D721Med (cell line): ENCODE measurements around the gene GYS2.

ENCODE experiments used
- DNase-seq: peaks from one replicate; pipeline ENCODE4 v3.0.0; 2011; ENCODE audit warnings: low spot score; ENCODE audit not compliant: insufficient read length
- FAIRE-seq: peaks from 2 replicates; lab custom pipeline; 2011; peaks lifted over from hg19 to GRCh38; lab: Jason Lieb, UNC
- CTCF ChIP-seq: IDR thresholded peaks from 2 replicates; pipeline ENCODE4 v1.5.1; 2012; ENCODE audit warnings: mild to moderate bottlenecking, control low read depth; ENCODE audit not compliant: insufficient read depth; ENCODE audit errors: missing control alignments

GYS2 gene

GRCh38 chr12:21566907-21567394 lies 37.7 kb downstream of the GYS2 start:
- no peak for TF ChIP-seq CTCF
- DNase-seq (no peak), FAIRE-seq (no peak)

- no peak for FAIRE-seq
- TF ChIP-seq CTCF, result no peak
Measured at GRCh38 chr12:21566223-21566906, 38.3 kb downstream of the GYS2 start.

GRCh38 chr12:21562859-21563258 lies 41.8 kb downstream of the GYS2 start:
- DNase-seq (no peak), FAIRE-seq (no peak)

More at GRCh38 chr12:21566223-21566906, 38.3 kb downstream of the GYS2 start:
- no peak for DNase-seq

GRCh38 chr12:21561158-21561557 lies 43.5 kb downstream of the GYS2 start:
- no peak for TF ChIP-seq CTCF
- no peak for DNase-seq
- FAIRE-seq, result no peak

More at GRCh38 chr12:21562859-21563258, 41.8 kb downstream of the GYS2 start:
- TF ChIP-seq CTCF, result no peak

GRCh38 chr12:21559855-21560569 lies 44.6 kb downstream of the GYS2 start:
- no peak for FAIRE-seq
- no peak for TF ChIP-seq CTCF
- no peak for DNase-seq

GRCh38 chr12:21558100-21558679 lies 46.5 kb downstream of the GYS2 start:
- no peak for TF ChIP-seq CTCF
- no peak for DNase-seq
- FAIRE-seq, result no peak
